Parathyroid adenoma (tissue), 2 donors: ENCODE results near the gene ECHDC3.

Source experiments
- H2AFZ ChIP-seq: fragments of 300-600 bp; sonication (generic); one replicate; pipeline ENCODE4 v1.7.0; 2017; ENCODE audit warnings: antibody characterized with exemption, mild to moderate bottlenecking
- H3K27ac ChIP-seq: fragments of 300-600 bp; sonication (generic); one replicate; pipeline ENCODE4 v1.7.0; 2017
- H3K27me3 ChIP-seq: fragments of 300-600 bp; sonication (generic); one replicate; pipeline ENCODE4 v1.7.0; 2017; ENCODE audit warnings: low read length; ENCODE audit not compliant: control insufficient read depth, insufficient read depth
- H3K36me3 ChIP-seq: fragments of 300-600 bp; sonication (generic); one replicate; pipeline ENCODE4 v1.7.0; 2017; ENCODE audit warnings: low read length; ENCODE audit not compliant: control insufficient read depth, insufficient read depth
- H3K4me1 ChIP-seq: fragments of 300-600 bp; sonication (generic); one replicate; pipeline ENCODE4 v1.7.0; 2017; ENCODE audit warnings: control low read depth
- H3K4me2 ChIP-seq: fragments of 300-600 bp; sonication (generic); one replicate; pipeline ENCODE4 v1.7.0; 2017; ENCODE audit warnings: low read length
- H3K4me3 ChIP-seq: fragments of 300-600 bp; sonication (generic); one replicate; pipeline ENCODE4 v1.7.0; 2017; ENCODE audit warnings: low read depth, low read length
- H3K79me2 ChIP-seq: fragments of 300-600 bp; sonication (generic); one replicate; pipeline ENCODE4 v1.7.0; 2017; ENCODE audit warnings: control low read depth
- H3K9ac ChIP-seq: fragments of 300-600 bp; sonication (generic); one replicate; pipeline ENCODE4 v1.7.0; 2017; ENCODE audit warnings: mild to moderate bottlenecking
- H3K9me3 ChIP-seq: fragments of 300-600 bp; sonication (generic); one replicate; pipeline ENCODE4 v1.7.0; 2017; ENCODE audit warnings: low read length; ENCODE audit not compliant: control insufficient read depth
- CTCF ChIP-seq: fragments of 300-600 bp; sonication (generic); IDR thresholded peaks from one replicate; pipeline ENCODE4 v1.7.0; 2017; ENCODE audit warnings: antibody characterized with exemption, mild to moderate bottlenecking
- donor health status: primary hyperparathyroidism.

Gene ECHDC3

GRCh38 chr10:11789306-11789705, 47.1 kb downstream of the ECHDC3 start:
- H3K9ac ChIP-seq = no peak overlapping the region
- H3K4me2 ChIP-seq = no peak overlapping the region
- H3K4me3 ChIP-seq = no peak overlapping the region
- H3K79me2 ChIP-seq = no peaks in the 10 kb centered on the region
- H3K9me3 ChIP-seq = no peaks in the 10 kb centered on the region
- no peaks in the 10 kb centered on the region for H3K4me1 ChIP-seq
- H3K27ac ChIP-seq = no peak overlapping the region
- H2AFZ ChIP-seq = no peak overlapping the region
- no peak for TF ChIP-seq CTCF
- H3K27me3 ChIP-seq = no peaks in the 10 kb centered on the region
- H3K36me3 ChIP-seq = no peaks in the 10 kb centered on the region

GRCh38 chr10:11789956-11790355, 47.8 kb downstream of the ECHDC3 start:
- no peaks in the 10 kb centered on the region for H3K36me3 ChIP-seq
- no peak for TF ChIP-seq CTCF
- H3K4me1 ChIP-seq = no peaks in the 10 kb centered on the region
- no peak overlapping the region for H3K4me2 ChIP-seq
- H3K9me3 ChIP-seq = no peaks in the 10 kb centered on the region
- no peak overlapping the region for H3K4me3 ChIP-seq
- no peak overlapping the region for H2AFZ ChIP-seq
- no peaks in the 10 kb centered on the region for H3K27me3 ChIP-seq
- no peak overlapping the region for H3K9ac ChIP-seq
- H3K27ac ChIP-seq = no peak overlapping the region
- no peaks in the 10 kb centered on the region for H3K79me2 ChIP-seq

- H2AFZ ChIP-seq = no peak overlapping the region
- no peaks in the 10 kb centered on the region for H3K4me1 ChIP-seq
- no peak for TF ChIP-seq CTCF
- no peaks in the 10 kb centered on the region for H3K9me3 ChIP-seq
- H3K79me2 ChIP-seq = no peaks in the 10 kb centered on the region
- H3K4me2 ChIP-seq = no peak overlapping the region
- H3K27ac ChIP-seq = no peak overlapping the region
- H3K9ac ChIP-seq = no peak overlapping the region
- H3K27me3 ChIP-seq = no peaks in the 10 kb centered on the region
- no peaks in the 10 kb centered on the region for H3K36me3 ChIP-seq
- H3K4me3 ChIP-seq = no peak overlapping the region
These were observed 51.7 kb downstream of the ECHDC3 start for GRCh38 chr10:11793762-11794479.

- no peaks in the 10 kb centered on the region for H3K4me1 ChIP-seq
- TF ChIP-seq CTCF = no peak
- no peak overlapping the region for H3K9ac ChIP-seq
- H3K4me2 ChIP-seq = no peak overlapping the region
- H3K36me3 ChIP-seq = no peaks in the 10 kb centered on the region
- H2AFZ ChIP-seq = no peak overlapping the region
- H3K27me3 ChIP-seq = no peaks in the 10 kb centered on the region
- H3K4me3 ChIP-seq = no peak overlapping the region
- no peaks in the 10 kb centered on the region for H3K79me2 ChIP-seq
- no peak overlapping the region for H3K27ac ChIP-seq
- H3K9me3 ChIP-seq = no peaks in the 10 kb centered on the region
These were observed 52.4 kb downstream of the ECHDC3 start for GRCh38 chr10:11794566-11794965.
